HK-2 (cell line): ENCODE data around the gene ZMYND8.
"Not testable (repeated sequence)": the region's sequence is repeated elsewhere in the genome, so short reads cannot be mapped to it uniquely, and the experiment has no call there.

Experiments used
- DNase-seq: peaks from one replicate; pipeline ENCODE4 v3.0.0-alpha.2; 2018; ENCODE audit not compliant: unreplicated experiment

The ZMYND8 gene

DNA sequence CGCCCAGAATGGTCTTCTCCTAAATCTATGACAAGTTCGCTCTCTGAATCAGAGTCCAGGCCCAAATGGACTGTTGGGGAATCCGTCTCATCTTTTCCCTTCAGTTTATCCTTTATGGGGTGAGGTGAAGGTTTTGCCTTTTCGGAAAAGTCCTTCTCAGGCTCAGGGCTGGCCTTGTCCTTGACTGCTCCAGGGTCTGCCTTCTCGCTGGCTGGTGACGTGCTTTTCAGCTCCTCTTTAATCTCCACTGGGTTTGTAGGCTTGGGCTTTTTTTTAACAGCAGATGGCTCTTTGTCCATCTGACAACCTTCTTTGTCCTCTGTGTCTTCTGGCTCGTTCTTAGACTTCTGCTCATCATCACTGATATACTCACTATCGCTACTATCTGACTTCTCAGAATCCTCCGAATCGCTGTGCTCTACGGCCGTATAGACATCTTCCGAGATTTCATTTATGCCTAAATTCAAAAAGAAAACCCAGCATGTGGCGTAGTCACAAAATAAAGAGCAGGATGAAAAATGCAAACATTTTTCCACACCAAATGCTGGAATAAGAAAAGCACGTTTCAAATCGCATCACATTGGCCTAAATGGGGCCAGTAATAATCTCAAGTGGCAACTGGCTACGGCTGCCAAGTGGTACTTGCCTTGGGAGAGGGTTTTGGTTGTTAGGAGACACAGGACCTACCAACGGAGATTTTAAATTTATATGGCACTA, 110.3 kb downstream of the ZMYND8 start:
- DNase-seq = no peak

DNA sequence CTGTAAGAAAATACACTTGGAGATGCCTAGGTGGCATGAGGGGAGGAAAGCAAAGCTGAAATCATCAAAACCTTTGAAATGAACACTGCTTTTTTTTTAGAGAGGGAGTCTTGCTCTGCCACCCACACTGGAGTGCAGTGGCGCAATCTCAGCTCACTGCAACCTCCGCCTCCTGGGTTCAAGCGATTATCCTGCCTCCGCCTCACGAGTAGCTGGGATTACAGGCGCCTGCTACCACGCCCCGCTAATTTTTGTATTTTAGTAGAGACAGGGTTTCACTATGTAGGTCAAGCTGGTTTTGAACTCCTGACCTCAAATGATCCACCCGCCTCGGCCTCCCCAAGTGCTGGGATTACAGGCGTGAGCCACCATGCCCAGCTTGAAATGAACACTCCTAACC, 111.3 kb downstream of the ZMYND8 start:
- not testable (repeated sequence) for DNase-seq

DNA sequence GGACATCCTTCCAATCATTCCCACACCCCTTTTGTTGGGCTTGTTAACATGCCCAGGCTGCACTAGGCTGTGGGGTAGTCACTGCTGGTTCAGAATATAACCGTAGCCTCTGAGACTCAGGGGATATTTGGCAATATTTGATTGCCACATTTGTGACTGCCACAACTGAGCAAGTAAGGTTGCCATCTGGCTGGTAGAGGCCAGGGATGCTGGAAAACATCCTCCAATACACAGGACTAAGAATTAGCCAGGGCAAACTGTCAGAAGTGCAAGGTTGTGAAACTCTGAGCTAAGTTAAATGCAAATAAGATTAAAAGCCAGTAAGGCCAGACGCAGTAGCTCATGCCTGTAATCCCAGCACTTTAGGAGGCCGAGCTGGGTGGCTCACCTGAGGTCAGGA, 112.0 kb downstream of the ZMYND8 start:
- DNase-seq = no peak

DNA sequence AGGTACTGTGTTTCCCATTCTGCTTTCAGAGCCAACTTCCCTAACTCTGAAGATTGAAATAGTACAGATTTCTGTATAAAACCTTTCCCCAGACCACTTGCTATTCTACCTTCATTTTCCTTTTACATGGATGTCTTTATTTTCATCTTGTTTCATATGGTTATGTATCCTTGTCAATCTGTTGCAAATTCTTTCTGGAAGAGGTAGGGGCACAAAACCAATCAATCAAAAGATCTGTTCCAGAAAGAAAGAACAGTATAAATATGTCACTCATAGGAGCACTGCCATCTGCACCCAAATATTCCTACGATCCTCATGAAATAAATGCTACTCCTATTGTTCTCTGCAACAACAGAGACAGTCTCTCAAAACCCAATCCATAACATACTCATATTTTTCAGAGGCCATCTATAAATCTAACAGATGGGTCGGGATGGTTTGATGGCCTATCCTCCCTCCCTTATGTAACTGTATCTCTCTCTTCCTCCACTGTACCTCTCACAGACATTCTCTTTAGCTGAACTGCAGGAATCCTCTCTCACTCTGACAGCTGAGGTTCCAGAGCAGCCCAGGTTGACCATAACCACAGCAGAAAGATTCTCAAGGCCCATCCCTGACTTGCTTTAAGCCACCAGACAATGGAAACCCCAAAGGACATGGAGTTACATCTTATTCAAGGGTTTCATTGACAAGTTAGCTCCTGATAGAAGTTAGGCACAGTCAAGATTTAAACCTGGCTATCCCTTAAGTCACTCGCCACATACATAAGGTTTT, 112.8 kb downstream of the ZMYND8 start:
- DNase-seq = no peak

DNA sequence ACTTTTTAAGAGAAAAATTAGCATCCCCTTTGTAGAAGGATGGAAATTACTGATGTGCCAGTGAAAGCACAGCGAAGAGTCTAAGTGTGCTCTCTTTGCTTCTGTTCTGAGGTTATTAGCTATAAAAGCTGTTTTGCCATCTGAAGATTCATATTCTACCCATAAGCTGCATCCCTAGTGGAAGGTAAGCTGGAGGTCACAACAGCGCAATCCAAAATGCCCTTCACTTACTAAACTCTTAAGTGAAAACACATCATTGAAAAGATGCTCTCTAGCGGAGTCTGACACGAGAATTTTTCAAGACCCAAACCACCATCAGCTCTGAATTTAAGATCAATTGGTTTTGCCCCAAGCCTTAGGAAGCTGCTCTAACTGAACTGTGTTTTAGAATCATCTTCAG, 113.5 kb downstream of the ZMYND8 start:
- no peak for DNase-seq

DNA sequence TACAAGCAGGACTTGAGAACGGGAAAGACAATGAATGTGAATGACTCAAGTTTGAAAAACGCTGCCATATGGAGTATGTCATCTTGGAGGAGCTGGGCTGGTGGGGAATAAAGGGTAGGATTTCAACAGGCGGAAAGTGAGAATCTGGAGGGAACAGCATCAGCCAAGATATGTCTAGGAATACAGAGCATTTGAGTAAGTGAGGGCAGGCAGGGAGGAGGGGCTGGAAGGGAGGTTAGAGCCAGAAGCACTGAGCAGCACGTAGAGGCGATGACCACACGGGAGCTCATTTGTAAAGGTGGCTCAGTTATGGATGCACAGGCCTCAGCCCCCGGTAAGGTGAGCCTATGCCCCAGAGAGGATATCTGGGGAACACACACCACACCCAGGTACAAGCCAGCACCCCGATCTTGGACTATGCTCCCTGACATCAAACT, 115.1 kb downstream of the ZMYND8 start:
- no peak for DNase-seq

DNA sequence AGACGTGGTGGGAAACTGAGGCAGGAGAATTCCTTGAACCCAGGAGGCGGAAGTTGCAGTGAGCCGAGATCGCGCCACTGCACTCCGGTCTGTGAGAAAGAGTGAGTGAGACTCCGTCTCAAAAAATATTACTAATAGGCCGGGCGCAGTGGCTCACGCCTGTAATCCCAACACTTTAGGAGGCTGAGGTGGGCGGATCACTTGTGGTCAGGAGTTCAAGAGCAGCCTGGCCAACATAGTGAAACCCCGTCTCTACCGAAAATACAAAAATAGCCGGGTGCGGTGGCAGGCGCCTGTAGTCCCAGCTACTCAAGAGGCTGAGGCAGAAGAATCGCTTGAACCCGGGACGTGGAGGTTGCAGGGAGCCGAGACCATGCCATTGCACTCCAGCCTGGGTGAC, 116.4 kb downstream of the ZMYND8 start:
- DNase-seq = not testable (repeated sequence)

DNA sequence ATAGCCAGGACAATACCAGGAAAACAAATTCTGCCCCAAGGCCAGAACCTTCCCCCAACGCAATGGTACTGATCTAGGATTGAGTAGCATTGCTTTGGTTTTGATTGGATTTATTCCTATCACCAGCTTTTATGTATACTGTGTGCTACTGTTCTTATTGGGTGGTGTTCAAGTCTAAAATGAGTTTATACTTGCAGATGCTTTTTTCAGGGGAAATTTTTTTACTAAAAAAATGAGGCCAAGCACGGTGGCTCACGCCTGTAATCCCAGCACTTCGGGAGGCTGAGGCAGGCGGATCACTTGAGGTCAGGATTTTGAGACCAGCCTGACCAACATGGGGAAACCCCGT, 116.8 kb downstream of the ZMYND8 start:
- DNase-seq = no peak

DNA sequence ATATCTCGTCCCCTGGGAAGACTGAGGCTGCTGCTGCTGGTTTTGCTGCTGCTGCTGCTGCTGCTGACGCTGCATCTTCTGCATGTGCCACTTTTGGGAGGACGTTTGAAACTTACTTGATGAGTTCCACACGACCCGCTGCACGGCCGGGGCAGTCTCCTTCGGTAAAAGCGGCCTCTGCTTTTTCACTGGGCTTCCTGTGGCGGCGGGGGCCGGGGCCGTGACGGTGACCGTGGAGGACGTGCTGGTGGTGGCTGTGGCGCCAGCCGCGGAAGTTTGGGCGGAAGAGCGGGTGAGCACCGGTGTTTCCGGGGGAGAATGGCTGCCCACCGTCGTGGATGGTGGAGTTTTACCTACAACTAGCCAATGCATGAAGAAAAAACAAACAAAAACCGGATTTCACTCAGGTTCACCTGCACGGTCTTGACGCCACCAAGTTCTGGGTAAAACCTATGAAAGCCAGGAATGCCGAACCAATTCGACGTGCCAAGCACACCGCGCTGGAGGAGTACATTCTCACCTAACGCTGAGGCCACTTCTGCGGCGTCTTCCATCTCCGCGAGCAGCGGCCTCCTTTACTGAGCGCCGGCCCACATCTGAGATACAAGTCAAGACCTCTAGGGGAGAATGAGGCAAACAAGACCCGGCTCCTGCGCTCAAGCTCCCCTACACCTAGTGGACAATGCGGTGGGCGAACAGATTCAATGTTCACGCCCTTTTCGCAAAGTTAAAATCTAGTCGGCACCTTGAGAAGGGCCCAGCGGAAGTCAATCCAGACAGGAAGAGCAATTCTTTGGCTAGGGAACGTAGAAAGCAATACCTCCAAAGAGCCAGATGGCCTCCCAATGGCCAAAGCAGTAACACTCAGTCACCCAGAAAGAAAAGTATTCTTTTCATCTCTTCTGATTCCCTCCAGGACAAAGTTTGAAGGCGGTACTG, 117.5 kb downstream of the ZMYND8 start:
- DNase-seq = no peak

DNA sequence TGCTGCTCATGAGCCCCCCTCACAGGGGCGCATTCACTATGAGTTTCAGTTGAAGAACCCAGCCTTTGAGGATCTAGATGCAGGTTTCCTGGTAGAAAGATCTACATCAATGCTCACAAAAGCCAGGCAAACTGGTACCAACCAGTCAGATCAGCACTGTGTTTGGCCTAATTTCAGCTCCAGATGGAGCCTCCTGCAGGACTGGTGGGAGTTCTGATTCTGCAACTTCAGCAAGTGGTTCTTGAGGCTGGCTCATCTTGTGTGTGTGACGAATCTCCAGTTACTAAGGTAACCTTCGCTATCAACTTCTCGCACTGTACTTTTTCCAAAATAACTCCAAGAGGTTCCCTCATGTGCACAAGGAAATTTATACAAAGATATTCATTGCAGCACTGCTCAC, 118.8 kb downstream of the ZMYND8 start:
- DNase-seq = no peak

DNA sequence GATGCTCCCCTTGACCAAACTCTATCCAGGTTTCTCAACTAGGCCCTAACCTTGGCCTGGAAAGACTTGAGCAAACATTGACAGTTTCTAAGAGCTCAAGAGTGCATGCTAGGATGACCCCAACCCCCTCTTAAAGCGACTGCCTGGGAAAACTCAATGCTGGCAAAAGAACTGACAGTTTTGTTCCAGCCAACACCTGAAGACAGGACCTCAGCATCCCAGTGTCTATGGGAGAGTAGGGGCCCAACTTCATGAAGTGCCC, 119.9 kb downstream of the ZMYND8 start:
- DNase-seq = no peak

DNA sequence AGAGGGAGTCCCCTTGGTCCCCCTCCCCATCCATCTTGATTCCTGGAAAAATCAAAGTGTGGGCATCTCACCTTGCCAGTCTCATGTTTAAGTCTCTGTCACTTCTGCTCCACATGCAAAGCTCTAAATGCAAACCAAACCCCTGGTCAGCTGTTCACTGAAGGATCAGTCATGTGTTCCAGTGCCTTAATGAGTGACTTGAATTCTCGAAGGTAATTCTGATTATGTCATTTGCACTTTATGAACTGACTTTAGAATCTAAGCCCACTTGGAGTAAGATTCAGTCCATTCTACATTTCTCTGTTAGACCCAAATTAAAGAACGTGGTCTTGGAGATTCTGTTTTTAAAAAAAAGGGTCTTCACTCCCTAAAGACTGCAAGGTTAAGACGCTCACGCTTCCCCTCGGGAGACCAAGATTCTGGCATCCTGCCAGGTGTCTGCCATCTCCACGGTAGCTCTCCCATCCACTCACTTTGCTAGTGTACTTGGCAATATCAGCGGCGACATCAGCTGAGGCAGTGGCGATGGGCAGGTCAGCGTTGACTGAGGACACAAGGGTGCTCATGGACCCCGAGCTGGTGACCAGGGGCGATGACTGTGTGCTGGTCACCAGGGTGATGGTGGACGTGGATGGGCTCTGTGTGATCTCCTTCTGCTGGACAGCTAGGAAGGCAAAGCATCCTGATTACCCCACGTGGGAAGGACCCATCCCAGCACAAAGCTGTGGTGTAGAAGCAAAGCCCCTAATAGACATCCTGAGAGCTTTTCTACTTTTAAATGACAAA, 120.5 kb downstream of the ZMYND8 start:
- no peak for DNase-seq

DNA sequence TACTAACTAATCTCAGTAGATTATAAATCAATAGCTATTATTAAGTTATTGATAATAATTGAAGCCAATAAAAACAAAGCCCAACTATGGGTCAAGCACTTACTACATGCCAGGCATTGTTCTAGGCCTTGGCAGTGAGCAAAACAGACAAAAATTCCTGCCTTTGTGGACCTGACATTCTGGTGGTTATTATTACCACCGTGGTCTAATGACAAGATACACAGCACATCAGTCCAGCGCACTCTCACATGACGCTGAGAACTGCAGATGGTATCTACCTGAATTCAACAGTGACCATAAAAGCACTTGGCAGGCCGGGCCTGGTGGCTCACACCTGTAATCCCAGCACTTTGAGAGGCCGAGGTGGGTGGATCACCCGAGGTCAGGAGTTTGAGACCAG, 121.4 kb downstream of the ZMYND8 start:
- no peak for DNase-seq

DNA sequence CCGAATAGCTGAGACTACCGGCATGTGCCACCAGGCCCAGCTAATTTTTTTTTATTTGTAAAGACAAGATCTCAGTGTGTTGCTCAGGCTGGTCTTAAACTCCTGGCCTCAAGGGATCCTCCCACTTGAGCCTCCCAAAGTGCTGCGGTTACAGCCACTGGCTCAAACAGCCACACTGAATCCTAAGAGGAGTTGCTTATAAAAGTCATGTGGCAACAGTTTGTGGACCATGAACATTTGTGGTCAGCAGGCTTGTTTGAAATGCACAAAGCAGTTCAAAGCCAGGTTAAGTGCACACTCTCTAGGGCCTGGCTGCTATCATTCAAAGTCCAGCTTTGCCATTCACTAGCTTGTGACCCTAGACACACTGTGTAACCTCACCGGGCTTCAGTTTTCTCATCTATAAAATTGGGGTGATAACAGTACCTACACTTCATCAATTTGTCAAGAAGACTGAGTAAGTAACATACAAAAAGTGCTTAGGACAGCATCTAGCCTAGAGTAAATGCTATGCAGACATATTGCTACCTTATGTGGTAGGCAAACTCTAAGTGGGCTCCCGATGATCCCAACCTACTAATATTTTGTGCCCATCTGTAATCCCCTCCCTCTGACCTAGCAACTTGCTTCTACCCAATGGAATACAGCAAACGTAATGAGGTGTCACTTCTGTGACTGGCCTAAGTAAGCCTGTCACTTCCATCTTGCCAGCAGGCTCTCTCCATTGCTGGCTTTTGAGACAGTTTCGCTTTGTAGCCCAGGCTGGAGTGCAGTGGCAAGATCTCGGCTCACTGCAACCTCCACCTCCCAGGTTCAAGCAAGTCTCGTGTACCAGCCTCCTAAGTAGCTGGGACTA, 122.9 kb downstream of the ZMYND8 start:
- no peak for DNase-seq

DNA sequence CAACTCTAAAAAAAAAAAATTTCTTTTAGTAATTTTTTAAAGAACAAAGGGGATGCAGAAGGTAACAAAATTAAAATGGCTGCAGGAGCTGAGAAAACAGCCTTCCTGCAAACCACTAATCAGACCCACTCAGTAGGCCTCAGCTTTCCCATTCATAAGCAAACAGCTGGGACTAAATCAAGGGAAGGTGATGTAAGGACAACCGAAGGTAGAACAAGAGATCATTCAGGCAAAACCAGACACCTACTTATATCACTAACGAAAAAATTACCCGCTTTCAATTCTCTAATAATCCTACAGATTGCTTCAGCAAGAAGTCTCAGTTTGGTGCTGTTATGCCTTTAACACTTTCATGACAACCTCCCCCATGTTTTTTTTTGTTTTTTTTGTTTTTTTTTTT, 124.0 kb downstream of the ZMYND8 start:
- no peak for DNase-seq

DNA sequence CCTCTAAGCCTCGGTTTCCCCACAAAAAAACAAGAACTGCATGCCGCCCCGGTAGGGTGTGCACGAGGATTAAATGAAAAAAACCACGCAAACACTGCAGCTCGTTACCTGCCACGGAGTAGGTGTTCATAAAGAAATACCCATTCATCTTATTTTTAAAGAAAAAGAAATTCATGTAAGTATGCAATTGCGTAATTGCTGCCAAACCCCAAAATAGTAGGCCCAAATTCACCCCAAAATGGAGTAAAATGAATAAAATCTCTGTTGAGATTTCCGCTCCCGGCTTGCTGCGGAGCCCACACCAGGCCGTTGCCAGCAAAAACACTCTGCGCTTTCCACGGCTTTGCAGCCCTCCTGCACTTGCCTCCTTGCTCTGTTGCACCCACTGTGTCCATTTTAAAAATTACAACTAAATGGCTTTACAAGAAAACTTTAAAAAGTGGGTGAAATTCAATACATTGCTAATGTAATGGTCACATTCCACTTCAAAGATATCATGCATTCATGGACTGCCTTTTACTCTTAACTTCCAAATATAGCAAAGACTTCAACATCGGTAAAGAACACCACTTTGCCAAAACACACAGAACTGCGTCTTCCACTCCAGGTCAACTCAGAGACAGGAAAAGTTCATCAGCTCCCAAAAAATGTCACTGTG, 125.0 kb downstream of the ZMYND8 start:
- no peak for DNase-seq

DNA sequence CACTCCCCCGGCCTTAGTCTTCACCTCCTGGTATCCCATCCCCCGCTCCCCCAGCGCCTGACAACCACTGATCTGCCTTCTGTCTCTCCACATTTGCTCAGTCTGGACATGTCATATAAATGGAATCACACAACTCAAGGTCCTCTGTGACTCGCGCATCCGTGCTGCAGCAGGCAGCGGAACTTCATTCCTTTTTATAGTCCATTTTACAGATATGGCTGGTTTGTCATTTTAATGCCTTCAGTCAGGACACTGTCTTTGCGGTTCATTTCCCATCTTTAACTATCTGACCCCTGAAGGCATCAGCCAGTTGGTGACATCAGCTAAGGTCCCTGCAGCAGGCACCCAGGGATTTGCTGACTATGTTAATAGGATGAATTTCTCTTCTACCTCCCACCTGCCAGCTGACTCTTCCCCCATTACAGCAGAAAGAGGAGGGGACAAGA, 125.7 kb downstream of the ZMYND8 start:
- DNase-seq = no peak

DNA sequence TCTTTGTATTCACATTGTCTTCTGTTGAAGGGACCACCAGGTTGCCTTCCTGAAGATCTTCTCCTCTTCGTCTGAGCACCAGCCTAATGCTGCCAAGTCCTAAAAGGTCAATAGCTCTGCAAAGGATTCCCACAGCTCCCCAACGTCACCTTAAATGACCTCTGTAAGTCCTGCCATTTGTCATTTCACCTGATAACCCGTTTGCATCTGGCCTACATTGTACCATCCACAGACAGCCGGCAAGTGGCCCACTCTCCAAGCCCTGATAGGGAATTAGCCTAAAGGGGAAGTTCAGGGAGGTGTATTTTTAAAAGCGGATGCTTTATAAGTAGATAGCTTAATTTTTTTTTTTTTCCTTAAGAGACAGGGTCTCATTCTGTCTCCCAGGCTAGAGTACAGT, 127.8 kb downstream of the ZMYND8 start:
- DNase-seq = no peak

DNA sequence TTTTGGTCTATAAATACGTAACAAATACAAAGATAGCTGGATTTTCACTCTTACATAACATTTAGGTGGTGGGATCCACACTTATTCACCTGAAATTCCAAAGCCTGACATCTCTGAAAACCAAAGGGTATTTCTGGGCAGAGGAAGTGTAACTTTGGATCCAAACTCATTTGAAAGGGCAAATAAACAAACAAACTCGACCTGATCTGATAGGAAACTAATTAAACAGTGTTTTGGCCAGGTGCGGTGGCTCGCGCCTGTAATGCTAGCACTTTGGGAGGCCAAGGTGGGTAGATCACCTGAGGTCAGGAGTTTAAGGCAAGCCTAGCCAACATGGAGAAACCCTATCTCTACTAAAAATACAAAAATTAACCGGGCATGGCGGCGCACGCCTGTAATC, 128.9 kb downstream of the ZMYND8 start:
- no peak for DNase-seq

DNA sequence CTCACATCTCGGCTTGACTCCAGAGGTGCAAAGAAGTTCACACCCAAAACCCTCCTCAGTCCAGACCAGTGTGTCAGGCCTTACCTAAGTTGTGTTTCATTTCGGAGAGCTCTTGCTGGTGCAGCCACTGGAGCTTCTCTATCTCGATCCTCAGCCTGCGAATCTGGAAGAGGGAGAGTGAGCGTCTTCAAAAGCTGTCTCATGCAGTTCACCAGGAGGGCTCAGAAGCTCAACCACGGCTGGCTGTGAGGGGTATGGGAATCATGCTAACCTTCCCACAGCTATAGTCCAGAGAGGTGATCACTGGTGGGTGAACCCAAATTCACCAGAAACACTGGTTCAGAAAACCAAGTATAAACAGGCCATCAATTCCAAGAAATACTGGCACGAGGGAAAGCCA, 129.4 kb downstream of the ZMYND8 start:
- no peak for DNase-seq
